GM18520 (cell line): ENCODE data around the gene VKORC1.

ENCODE experiments used
- ATAC-seq: cut with Tn5 transposase; IDR thresholded peaks from one replicate; pipeline ENCODE4 v1.9.1; 2021; ENCODE audit not compliant: unreplicated experiment

VKORC1 gene

DNA sequence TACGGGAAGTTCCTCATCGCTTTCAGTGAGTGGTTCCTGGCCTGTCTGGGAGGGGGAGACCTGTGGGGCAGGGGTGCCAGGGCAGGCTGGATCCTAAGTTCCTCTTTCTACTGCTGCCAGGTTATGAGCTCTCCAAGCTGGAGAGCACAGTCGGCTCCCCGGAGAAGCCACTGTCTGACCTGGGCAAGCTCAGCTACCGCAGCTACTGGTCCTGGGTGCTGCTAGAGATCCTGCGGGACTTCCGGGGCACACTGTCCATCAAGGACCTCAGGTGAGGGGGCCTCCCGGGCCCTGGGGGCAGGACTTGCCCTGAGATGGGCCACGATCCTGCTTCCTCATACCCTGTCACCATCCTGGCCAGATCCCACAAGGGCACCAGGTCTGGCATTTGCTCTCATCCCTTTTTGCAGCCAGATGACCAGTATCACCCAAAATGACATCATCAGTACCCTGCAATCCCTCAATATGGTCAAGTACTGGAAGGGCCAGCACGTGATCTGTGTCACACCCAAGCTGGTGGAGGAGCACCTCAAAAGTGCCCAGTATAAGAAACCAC lies 35.8 kb upstream of the VKORC1 start:
- no peak for ATAC-seq

GRCh38 chr16:31129568-31130335 lies 35.2 kb upstream of the VKORC1 start:
- ATAC-seq: no peak

- ATAC-seq: no peak
Observed at GRCh38 chr16:31128711-31129567, 34.3 kb upstream of the VKORC1 start.

DNA sequence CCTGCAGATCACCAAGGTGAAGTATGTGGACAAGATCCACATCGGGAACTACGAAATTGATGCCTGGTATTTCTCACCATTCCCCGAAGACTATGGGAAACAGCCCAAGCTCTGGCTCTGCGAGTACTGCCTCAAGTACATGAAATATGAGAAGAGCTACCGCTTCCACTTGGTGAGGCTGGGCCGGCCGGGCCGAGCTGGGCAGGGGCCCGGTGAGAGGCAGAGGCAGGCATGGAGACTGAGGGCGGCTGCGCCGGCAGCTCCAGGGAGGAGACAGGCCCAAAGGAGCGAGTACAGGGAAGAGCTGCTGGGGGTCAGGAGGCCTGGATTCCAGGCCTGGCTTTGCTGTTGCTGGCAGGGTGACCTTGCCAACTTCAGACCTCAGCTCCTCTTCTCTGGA lies 32.6 kb upstream of the VKORC1 start:
- ATAC-seq: no peak

DNA sequence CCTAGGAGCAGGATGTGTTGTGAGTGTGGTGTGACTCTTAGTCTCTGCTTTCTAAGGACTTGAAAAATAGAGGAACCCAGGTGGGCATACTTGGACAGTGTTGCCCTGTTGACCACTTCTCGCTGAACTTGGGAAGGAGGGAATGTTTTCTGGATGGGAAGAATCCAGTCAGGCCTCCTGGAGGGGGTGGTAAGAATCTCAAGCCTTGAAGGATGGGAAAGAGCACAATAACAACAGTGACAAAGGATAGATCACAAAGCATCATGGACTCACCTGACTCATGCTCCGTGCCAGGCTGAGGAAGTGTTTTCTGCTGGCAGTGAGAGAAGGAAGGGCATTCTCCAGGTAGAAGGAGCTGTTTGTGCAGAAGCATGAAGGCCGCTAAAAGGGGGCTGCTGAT lies 31.2 kb upstream of the VKORC1 start:
- ATAC-seq: no peak

GRCh38 chr16:31120129-31120528 lies 25.5 kb upstream of the VKORC1 start:
- no peak for ATAC-seq

GRCh38 chr16:31118223-31119155 lies 23.9 kb upstream of the VKORC1 start:
- ATAC-seq: no peak

- ATAC-seq: peak; percentile 82
Observed at GRCh38 chr16:31117384-31118222, 23.0 kb upstream of the VKORC1 start, which contains the start of gene KAT8. Gene KAT8 (plus strand): TSS chr16:31117664. CDS start chr16:31117682, 18 bp downstream.

DNA sequence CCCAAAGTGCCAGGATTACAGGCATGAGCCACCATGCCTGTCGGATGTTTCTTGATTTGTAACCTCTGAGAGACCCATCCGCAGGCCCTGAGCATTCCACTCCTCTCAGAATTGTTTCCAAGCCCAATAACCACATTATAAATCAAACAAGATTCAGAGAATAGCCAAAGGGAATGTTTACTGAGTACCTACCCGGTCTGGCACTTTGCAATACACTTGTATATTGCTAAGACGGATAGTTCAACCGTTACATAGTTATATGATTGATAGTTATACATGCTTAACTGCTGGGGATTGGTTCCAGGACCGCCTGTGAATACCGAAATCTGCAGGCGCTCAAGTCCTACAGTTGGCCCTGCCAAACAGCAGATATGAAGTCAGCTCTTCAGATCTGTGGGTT lies 19.9 kb upstream of the VKORC1 start:
- no peak for ATAC-seq

DNA sequence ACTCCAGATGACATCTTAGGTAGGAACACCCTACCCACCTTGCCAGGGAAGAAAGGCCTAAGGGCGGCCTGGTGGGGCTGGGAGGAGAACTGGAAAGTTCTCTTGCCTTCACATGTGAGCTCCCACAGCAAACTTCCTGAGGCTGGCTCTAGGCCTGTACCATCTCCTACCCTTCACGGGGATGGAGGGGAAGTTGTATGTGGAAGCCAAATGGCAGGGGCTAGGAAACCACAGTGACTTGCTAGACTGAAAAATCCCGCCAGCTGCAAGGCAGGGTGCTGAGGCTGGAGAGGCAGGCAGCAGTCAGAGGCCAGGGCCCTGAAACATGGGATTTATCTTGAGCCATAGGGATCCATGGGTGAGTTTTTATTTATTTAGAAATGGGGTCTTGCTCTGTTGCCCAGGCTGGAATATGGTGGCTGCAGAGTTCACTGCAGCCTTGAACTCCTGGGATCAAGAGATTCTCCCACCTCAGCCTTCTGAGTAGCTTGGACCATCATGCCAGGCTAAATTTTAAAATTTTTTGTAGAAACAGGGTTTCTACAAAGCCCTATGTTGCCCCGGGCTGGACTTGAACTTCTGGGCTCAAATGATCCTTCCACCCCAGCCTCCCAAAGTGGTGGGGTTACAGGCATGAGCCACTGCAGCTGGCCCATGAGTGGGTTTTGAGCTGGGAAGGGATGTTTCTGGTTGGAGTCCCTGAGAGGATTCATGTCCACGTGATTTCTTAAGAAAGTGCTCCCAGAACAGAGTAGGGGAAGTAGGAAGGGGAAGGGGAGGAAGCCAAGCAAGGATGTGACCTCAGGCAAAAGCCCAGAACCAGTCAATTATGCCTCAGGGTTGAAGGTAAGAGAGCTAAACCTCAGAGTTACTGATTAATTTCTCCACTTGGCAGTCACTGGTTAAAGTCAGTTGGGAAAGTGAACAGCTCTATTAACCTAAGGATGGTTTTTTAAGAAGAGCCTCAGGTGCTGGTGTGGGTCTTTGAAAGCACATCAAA lies 18.8 kb upstream of the VKORC1 start:
- no peak for ATAC-seq

DNA sequence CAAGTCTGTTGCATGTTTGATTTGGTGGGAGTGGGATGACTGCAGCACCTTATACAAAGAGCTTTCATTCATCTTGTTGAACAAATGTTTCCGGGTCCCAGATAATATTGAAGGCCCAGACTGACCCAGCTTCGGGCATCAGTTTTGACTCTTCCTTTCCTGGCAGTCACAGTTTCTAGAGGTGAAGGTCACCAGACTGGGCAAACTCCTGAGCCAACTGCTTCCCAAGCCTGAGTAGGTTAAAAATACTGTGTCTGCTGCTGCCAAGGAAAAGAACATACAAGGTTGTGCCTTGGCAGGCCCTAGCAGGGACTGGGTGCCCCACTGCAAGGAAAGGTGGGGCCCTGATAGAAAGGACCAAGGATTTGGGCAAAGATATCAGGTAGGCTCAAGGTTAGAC lies 18.1 kb upstream of the VKORC1 start:
- no peak for ATAC-seq

DNA sequence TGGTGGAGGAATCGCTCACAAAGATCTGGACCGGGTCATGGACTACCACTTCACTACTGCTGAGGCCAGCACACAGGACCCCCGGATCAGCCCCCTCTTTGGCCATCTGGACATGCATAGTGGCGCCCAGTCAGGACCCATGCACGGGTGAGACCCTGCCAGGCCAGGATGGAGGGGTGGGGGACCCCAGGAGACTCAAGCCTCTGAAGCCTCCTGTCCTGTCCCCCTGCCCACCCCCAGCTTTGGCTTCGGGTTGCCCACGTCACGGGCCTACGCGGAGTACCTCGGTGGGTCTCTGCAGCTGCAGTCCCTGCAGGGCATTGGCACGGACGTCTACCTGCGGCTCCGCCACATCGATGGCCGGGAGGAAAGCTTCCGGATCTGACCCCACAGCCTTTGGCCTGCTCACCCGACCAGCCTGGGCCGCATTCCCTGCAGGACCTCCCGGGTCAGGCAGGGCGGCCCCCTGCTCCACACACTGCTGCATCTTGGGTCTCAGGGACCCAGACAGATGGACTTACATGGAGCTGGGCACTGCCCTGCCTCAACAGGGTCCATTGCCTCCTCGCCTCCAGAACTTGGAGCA lies 17.4 kb upstream of the VKORC1 start:
- ATAC-seq: no peak

DNA sequence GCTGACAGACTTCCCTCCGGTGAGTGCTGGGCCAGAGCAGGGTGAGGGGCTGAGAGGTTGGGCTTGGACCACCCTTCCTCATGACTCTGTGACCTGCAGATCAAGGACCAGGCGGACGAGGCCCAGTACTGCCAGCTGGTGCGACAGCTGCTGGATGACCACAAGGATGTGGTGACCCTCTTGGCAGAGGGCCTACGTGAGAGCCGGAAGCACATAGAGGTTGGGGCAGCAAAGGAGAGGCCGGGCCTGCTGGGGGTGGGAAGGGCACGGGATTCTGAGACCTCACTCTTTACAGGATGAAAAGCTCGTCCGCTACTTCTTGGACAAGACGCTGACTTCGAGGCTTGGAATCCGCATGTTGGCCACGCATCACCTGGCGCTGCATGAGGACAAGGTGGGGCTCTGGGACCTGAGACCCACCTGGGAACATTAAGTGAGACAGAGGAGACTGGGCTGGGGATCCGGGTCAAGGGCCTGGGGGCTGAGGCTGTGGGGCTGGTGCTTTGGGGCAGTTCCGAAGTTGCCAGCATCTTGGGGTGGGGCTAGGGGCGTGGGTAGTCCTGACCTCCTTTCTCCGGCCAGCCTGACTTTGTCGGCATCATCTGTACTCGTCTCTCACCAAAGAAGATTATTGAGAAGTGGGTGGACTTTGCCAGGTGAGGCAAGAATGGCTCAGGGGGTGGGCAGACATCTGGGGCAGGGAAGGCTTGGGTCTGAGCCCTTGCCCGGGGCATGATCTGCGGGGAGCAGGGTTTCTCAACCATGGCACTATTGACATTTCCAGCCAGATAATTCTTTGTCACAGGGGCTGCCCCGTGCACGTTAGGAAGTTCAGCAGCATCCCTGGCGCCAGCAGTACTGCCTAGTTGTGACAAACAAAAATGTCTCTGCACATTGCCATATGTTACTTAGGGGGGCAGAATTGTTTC lies 15.8 kb upstream of the VKORC1 start:
- ATAC-seq: no peak

DNA sequence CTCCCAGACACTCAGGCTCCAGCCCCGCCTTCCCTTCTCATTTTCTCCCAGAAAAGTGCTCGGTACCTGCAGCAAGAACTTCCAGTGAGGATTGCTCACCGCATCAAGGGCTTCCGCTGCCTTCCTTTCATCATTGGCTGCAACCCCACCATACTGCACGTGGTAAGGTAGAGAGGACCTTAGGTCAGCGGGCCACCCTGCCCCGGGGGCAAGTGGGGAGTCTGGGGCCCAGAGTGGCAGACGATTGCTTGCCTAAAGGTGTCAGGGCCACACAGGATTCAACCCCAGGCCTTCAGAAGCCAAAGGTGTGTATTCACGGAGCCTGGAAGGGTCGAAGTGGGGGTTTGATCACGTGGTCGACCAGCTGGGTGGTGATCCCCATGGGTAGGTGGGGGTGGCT lies 15.0 kb upstream of the VKORC1 start:
- ATAC-seq: no peak

DNA sequence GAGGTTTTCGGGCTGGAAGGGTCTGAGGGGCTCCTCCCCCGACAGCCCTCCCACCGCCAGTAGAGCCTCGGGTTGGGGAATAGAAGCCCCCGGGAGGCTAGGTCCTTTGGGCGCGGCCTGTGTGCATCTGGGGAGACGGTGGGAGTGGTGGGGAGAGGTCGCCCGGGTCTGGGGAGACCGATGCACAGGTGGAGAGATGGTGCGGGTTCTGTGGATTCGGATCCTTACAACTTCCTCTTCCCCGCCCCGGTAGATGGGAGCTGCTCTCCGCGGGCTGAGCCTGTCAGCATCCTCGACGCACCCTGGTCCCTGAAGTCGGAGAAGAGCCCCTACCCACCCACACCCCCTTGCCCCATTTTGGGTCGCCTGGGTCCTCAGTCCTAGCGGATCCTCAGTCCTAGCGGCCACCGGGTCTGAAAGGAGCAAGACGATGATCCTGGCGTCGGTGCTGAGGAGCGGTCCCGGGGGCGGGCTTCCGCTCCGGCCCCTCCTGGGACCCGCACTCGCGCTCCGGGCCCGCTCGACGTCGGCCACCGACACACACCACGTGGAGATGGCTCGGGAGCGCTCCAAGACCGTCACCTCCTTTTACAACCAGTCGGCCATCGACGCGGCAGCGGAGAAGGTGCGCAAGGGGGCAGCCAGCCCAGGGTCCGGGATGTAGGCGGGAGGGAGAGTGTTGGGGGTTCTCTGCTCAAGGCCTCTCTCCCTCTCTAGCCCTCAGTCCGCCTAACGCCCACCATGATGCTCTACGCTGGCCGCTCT lies 14.4 kb upstream of the VKORC1 start:
- ATAC-seq: no peak

DNA sequence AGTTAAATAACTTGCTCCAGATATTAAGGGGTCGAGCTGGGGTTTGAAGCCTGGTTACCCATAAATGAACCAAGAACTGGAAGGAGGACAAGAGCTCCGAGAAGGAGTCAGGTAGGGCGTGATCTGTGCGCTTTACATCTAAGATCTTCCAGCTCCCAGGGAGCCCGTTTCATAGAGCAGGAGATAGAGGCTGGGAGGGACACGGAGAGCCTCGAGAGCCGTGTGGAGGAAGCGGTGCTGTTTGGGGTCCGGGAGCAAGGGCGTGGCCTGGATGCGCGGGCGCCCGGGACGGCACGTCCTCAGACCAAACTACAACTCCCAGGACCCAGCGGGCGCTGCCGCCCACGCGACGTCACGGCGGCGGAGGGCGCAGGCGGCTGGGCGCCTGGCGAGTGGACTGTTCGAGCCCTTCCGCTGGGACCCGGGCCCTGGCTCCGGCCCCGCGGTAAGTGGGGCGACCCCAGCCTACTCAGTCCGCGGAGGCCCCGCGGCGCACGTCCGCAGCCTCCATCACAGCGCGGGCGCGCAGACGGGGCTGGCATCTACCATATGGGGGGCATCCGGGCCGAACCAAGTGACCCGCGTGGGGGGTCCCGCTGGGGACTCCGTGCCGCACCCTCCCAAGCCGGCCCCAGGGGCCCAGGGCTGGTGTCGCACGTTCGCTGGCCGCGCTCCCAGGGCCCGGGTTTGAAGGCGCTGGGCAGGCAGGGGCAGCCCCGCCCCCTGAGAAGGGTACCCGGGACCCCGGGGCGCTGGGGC lies 13.6 kb upstream of the VKORC1 start, which contains the start of gene BCKDK:
TSS of gene BCKDK (plus strand) at position 352 of the 759 bp plus-strand sequence. CDS start 838 bp downstream, outside the sequence.
- ATAC-seq: peak; percentile 81
